ENCODE results near the gene IQSEC1. TPM values are rescaled to one million over a fixed set of nuclear protein-coding genes. Genes with fewer than 3 reads are reported as not detected.

IQSEC1 gene
- total RNA-seq, 2 experiments from 2014 or later = 20.1 to 22.2 TPM

DNA sequence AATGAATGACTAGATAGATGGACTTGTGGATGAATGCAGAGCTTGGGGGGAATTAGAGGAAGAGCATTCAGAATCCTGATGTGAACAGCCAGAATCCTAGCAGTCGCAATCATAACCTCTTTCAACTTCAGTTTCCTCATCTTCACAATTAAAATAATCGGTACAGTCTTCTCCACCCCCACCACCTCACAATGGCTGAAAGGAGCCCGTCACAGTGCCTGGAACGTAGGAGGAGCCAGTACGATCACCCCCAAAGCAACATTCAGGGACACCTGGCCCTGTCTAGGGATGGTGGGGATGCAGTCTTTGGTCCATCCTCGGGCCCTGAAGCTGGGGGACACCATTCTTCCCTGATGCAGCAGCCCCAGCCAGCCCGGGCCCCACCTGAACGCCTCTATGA is 151.5 kb downstream of the IQSEC1 start:
- DNase-seq = no peak
- no peaks in the 10 kb centered on the region for H3K9me3 Mint-ChIP-seq
- no peaks in the 10 kb centered on the region for H3K27me3 Mint-ChIP-seq
- no peak overlapping the region for H3K27ac Mint-ChIP-seq
- no peak overlapping the region for H3K4me3 Mint-ChIP-seq
- H3K4me1 Mint-ChIP-seq = peaks cover 7% of the 10 kb centered on the region
- peaks cover 2% of the 10 kb centered on the region for H3K36me3 Mint-ChIP-seq

DNA sequence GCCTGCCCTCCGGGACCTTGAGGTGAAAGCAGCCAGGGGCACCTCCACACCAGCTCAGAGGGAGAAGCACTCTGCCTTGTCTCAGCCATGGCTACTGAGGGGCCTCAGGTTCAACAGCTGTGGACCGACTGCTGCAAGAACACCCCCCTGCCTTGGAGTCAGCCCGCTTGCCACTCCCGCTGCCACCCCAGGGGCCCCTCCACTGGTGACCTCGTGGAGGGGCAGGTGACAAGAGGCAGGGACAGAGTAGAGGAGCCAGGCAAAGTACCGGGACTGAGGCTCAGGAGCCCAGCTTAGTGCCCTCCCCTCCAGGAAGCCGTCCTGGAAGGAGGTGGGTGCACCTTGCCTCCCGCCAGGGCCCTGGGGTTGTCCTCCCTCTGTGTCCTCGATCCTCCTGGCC is 152.3 kb downstream of the IQSEC1 start:
- Mint-ChIP-seq H3K36me3 (peaks cover 2% of the 10 kb centered on the region), H3K4me3 (no peak overlapping the region), H3K9me3 (no peaks in the 10 kb centered on the region), H3K27me3 (no peaks in the 10 kb centered on the region), H3K4me1 (peaks cover 15% of the 10 kb centered on the region), H3K27ac (no peak overlapping the region)
- DNase-seq = no peak

DNA sequence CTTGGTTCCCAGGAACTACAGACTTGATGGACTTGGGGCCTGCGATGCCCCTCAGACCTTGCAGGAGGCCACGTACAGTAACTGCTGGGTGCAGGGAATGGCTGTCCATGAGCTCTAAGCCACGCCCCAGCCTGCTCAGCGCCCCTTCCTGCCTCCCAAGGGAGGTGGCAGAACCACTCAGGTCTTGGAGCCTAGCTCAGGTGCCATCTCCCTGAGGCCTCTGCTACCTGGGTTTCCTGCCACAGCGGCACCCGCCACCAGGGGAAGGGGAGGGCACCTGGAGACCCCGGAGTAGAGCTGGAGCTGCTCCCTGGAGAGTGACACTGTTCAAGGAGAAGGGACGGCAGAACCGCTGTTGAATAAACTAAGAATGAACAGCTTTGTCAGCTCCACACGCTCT is 154.0 kb downstream of the IQSEC1 start:
- H3K4me1 Mint-ChIP-seq = peaks cover 20% of the 10 kb centered on the region
- no peak overlapping the region for H3K4me3 Mint-ChIP-seq
- H3K27me3 Mint-ChIP-seq = no peaks in the 10 kb centered on the region
- DNase-seq = no peak
- H3K36me3 Mint-ChIP-seq = peaks cover 1% of the 10 kb centered on the region
- H3K27ac Mint-ChIP-seq = no peak overlapping the region
- no peaks in the 10 kb centered on the region for H3K9me3 Mint-ChIP-seq

DNA sequence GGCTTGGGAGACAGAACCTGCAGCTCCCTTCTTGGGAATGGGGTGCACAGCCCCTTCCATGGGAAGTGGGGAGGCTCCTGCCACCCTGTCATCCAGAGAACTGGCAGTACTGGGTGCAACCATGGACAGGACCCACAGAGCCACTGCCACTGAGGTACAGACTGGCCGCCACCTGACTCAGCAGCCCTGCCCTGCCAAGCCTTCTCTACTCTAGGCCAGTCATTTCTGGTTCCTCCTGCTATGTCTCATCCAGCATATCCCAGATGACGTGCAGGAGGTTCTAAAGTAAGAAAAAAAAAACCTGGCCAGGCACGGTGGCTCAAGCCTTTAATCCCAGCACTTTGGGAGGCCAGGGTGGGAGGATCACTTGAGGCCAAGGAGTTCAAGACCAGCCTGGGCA is 155.0 kb downstream of the IQSEC1 start:
- no peak overlapping the region for H3K4me3 Mint-ChIP-seq
- no peaks in the 10 kb centered on the region for H3K27me3 Mint-ChIP-seq
- no peaks in the 10 kb centered on the region for H3K36me3 Mint-ChIP-seq

DNA sequence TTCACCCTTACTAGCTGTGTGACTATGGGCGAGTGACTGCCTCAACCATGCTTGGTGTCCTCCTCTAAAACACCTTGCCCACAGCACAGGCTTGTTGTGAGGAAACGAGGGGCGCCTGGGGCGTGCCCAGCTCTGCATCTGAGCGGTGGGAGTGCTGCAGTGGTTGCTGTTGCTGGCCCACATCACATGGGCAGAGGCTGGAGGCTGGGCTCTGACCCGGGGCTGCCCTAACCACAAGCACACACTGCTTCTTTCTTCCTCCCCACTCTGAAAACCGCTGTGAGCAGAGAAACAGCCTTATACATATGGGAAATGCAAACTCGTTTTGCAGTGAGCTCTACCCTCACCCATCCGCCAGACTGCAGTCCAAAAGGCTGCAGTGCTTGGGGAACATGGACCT is 157.1 kb downstream of the IQSEC1 start:
- Mint-ChIP-seq H3K4me3 (no peak overlapping the region), H3K27ac (no peak overlapping the region), H3K9me3 (no peaks in the 10 kb centered on the region), H3K36me3 (peaks cover 3% of the 10 kb centered on the region), H3K4me1 (peaks cover 20% of the 10 kb centered on the region), H3K27me3 (no peaks in the 10 kb centered on the region)
- peak; percentile 50 for DNase-seq

More for the DNA sequence above, 155.0 kb downstream of the IQSEC1 start:
- Mint-ChIP-seq H3K4me1 (peaks cover 20% of the 10 kb centered on the region), H3K27ac (no peak overlapping the region), H3K9me3 (no peaks in the 10 kb centered on the region)
- DNase-seq = no peak

GRCh38 chr3:12914088-12914487 is 159.1 kb downstream of the IQSEC1 start:
- Mint-ChIP-seq H3K4me3 (no peak overlapping the region), H3K36me3 (peaks cover 3% of the 10 kb centered on the region), H3K27ac (no peak overlapping the region), H3K27me3 (no peaks in the 10 kb centered on the region), H3K4me1 (peaks cover 20% of the 10 kb centered on the region), H3K9me3 (no peaks in the 10 kb centered on the region)
- DNase-seq = no peak

- DNase-seq = no peak
- peaks cover 3% of the 10 kb centered on the region for H3K36me3 Mint-ChIP-seq
- H3K27ac Mint-ChIP-seq = no peak overlapping the region
These were observed 161.3 kb downstream of the IQSEC1 start for GRCh38 chr3:12911881-12912415.

DNA sequence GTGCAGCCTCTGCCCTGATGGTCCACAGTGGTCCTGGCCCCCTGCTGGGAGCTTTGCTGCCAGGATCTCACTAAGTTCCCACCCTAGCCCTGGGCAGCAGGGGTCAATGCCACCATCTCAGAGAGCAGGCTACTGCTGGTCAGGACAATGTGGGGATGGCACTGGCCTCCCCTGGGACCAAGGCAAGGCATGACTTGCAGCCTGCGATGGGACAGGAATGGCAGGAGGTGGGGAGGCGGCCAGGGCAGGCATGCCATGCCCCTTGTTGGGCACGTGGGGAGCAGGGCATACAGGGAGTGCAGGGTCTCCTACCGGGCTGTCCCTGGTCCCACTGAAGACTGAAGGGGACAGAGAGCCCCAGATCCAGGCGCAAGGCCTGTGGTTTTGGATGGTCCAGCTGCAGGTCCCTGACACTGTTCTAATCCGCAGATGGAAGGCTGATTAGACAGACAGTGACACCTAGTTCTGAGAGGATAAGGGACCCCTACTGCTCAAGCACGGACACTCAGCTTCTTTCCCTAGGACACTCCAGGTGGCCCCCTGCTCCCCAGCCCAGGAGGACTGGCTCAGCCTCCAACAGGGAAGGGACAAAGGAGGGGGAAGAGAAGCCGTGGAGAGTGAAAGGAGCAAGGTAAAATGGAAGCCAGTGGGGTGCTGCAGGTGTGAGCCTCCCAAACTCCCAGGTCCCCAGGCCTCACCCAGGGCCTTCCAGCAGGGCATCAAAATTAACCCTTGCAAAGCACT is 162.7 kb downstream of the IQSEC1 start:
- H3K27me3 Mint-ChIP-seq = no peaks in the 10 kb centered on the region

More at GRCh38 chr3:12911881-12912415, 161.3 kb downstream of the IQSEC1 start:
- H3K4me3 Mint-ChIP-seq = no peak overlapping the region
- peaks cover 14% of the 10 kb centered on the region for H3K4me1 Mint-ChIP-seq
- no peaks in the 10 kb centered on the region for H3K27me3 Mint-ChIP-seq
- no peaks in the 10 kb centered on the region for H3K9me3 Mint-ChIP-seq

GRCh38 chr3:12909710-12910109 is 163.5 kb downstream of the IQSEC1 start:
- Mint-ChIP-seq H3K9me3 (no peaks in the 10 kb centered on the region), H3K4me1 (no peaks in the 10 kb centered on the region), H3K27ac (no peak overlapping the region), H3K27me3 (no peaks in the 10 kb centered on the region), H3K36me3 (peaks cover 3% of the 10 kb centered on the region), H3K4me3 (no peak overlapping the region)
- DNase-seq = no peak

More for the DNA sequence above, 162.7 kb downstream of the IQSEC1 start:
- Mint-ChIP-seq H3K36me3 (peaks cover 3% of the 10 kb centered on the region), H3K4me3 (no peak overlapping the region), H3K27ac (no peak overlapping the region), H3K4me1 (peaks cover 1% of the 10 kb centered on the region), H3K9me3 (no peaks in the 10 kb centered on the region)
- DNase-seq = no peak

GRCh38 chr3:12908859-12909258 is 164.4 kb downstream of the IQSEC1 start:
- H3K4me1 Mint-ChIP-seq = no peaks in the 10 kb centered on the region
- no peaks in the 10 kb centered on the region for H3K9me3 Mint-ChIP-seq
- H3K36me3 Mint-ChIP-seq = peaks cover 3% of the 10 kb centered on the region
- no peak for DNase-seq
- H3K4me3 Mint-ChIP-seq = no peak overlapping the region
- no peaks in the 10 kb centered on the region for H3K27me3 Mint-ChIP-seq
- no peak overlapping the region for H3K27ac Mint-ChIP-seq

- H3K4me3 Mint-ChIP-seq = no peak overlapping the region
- no peak overlapping the region for H3K27ac Mint-ChIP-seq
- H3K4me1 Mint-ChIP-seq = no peaks in the 10 kb centered on the region
- no peaks in the 10 kb centered on the region for H3K9me3 Mint-ChIP-seq
- no peak for DNase-seq
- no peaks in the 10 kb centered on the region for H3K27me3 Mint-ChIP-seq
- peaks cover 3% of the 10 kb centered on the region for H3K36me3 Mint-ChIP-seq
These were observed 165.0 kb downstream of the IQSEC1 start for GRCh38 chr3:12908136-12908730.

DNA sequence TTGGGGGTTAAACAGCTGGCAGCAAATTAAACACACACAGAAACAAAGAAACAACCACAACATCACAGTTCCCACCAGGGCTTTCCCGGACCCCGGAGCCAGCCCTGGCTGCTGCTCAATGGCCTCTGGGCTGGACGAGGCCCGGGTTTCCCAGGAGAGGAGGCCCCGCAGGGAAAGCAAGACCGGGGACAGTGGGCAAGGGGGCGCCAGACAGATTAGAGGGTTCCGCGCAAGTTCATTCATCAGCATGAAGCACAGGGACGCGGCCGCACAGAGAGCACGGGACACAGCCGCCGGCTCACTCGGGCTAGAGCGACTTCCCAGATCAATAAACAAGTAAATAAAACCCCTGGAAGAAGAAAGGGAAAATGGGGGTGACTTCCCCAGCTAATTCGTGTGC is 165.5 kb downstream of the IQSEC1 start:
- Mint-ChIP-seq H3K27ac (no peak overlapping the region), H3K4me3 (no peak overlapping the region), H3K4me1 (no peaks in the 10 kb centered on the region), H3K36me3 (peaks cover 3% of the 10 kb centered on the region), H3K27me3 (no peaks in the 10 kb centered on the region), H3K9me3 (no peaks in the 10 kb centered on the region)
- DNase-seq = no peak

DNA sequence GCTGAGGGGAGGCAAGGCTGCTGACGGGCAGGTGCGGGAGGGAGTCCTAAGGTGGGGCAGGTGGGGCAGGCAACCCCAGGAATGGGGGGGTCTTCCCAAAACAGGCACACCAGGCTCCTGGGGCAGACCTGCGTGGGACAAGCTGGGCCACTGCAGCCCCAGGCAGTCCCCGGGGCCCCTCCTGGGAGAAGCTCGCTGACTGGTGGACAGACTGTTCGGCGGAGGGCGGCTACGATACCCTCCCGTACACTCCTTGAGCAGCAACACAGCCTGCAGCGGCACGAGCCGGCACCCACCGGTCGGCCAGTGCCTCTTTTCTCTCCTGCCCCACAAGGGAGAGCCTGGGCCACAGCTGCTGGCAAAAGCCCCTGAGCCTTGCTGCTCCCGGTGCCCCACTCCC is 165.9 kb downstream of the IQSEC1 start:
- peaks cover 3% of the 10 kb centered on the region for H3K36me3 Mint-ChIP-seq
- no peaks in the 10 kb centered on the region for H3K27me3 Mint-ChIP-seq
- H3K4me3 Mint-ChIP-seq = no peak overlapping the region
- DNase-seq = no peak
- H3K27ac Mint-ChIP-seq = no peak overlapping the region
- H3K9me3 Mint-ChIP-seq = no peaks in the 10 kb centered on the region
- H3K4me1 Mint-ChIP-seq = no peaks in the 10 kb centered on the region

GRCh38 chr3:12906916-12907290 is 166.3 kb downstream of the IQSEC1 start:
- Mint-ChIP-seq H3K9me3 (no peaks in the 10 kb centered on the region), H3K4me1 (no peaks in the 10 kb centered on the region), H3K4me3 (no peak overlapping the region), H3K27me3 (no peaks in the 10 kb centered on the region), H3K27ac (no peak overlapping the region), H3K36me3 (peaks cover 2% of the 10 kb centered on the region)
- no peak for DNase-seq

GRCh38 chr3:12906141-12906915 is 166.9 kb downstream of the IQSEC1 start:
- H3K9me3 Mint-ChIP-seq = no peaks in the 10 kb centered on the region
- peaks cover 4% of the 10 kb centered on the region for H3K36me3 Mint-ChIP-seq
- H3K4me3 Mint-ChIP-seq = no peak overlapping the region
- H3K4me1 Mint-ChIP-seq = no peaks in the 10 kb centered on the region
- DNase-seq = no peak
- H3K27me3 Mint-ChIP-seq = no peaks in the 10 kb centered on the region
- no peak overlapping the region for H3K27ac Mint-ChIP-seq

Data from activated naive CD8-positive, alpha-beta T cell treated with anti-CD3 and anti-CD28 coated beads for 36 hours (primary cell).